Measurements from ENCODE around the gene PLCH2. TPM values are rescaled to one million over a fixed set of nuclear protein-coding genes. Genes with fewer than 3 reads are reported as not detected.

PLCH2 gene
- polyA plus RNA-seq, 12 donors: 0.33 to 16.6 (median 0.83) TPM; not detected in 2

DNA sequence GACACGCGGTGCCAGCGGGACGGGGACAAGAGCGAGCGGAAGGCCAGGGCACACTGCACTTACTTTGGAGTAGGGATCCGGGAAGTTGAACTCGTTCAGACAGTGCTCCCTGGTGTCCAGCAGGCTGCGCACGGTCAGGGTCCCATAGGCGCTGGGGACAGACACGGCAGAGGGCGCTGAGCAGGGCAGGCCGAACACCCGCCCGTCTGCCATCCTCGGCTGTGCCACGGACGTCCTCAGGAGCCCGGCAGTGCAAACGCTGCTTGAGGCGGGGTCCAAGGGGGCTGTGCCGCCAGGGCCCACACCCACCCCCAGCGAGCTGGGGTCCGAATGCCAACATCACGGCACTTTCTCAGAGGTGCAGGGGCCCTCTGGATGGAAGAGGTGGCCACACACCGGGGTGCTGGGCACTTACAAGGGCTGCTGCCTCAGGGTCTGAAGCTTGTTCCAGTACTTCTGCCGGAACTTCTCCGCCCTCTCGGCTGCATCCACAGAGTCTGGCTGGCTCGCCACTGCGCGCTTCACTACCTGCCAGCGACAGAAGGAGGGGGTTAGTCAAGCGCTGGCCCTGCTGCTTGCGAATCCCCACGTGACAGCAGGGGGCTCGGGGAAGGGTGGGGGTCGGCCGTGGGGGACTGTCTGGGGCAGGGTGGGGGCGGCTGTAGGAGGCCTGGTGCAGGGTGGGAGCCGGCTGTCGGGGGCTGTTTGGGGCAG, 38.0 kb downstream of the PLCH2 start:
- DNase-seq: no peak

DNA sequence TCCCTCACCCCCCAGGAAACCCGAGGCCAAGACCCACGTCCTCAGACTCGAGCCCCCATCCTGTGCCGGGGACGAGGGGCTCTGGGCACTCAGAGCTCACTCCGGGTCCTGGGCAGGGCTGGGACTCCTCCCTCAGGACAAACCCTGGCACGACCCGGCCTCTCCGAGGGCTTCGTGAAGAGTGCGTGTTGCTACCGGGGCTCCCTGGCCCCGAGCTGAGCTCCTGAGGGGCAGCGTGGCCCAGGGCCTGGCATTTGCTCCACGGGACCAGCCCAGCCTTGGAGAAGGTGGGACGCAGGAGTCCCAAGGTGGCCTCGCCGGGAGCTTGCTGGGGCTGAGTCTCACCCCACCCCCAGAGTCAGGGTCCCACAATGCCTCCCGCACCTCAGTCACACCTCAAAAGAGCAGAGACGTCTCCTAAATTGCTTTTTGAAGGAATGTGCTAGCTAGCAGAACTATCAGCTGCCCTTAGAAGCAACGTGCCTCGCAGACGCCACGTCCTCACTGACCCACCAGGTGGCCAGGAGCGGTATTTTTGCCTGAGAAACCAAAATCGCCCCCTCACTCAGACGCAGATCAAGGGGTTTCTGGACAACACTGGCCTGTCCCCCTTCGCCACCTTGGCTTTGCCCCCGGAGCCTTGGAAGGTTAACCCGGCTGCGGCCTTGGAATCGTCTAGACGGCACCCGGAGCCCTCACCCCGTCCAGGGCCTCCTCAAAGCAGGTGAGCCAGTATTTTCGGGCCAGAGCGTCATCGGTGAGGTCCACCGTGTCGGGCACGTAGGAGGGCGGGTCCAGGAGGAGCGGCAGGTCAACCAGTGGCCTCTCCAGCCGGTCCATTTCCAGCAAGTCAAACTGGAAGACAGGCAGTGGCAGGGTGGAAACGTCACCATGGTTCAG, 39.0 kb downstream of the PLCH2 start:
- no peak for DNase-seq

- DNase-seq: no peak
These were observed 39.6 kb downstream of the PLCH2 start for GRCh38 chr1:2515763-2516080.

DNA sequence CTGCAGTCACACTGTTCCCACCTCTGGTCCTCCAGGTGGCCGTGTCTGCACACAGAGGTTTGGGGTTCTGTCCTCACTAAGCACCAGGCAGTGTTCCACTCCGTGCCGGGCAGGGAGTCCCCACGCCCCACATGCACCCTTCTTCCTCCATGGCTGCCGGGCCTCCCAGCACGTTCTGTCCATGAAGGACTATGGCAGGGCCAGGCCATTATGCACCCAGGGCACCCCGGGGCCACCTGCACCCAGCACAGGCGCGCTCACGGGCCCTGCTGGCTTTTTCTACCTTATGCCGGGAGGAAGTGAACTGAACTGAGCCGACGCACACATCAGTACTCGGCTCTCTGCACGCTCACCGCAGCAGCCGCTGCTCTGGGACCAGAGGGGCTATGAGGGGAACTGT, 40.0 kb downstream of the PLCH2 start:
- DNase-seq: no peak

GRCh38 chr1:2516946-2517345, 40.9 kb downstream of the PLCH2 start:
- no peak for DNase-seq

GRCh38 chr1:2517966-2518365, 41.9 kb downstream of the PLCH2 start:
- DNase-seq: no peak

GRCh38 chr1:2518528-2518927, 42.4 kb downstream of the PLCH2 start:
- DNase-seq: no peak

- DNase-seq: no peak
These were observed 43.1 kb downstream of the PLCH2 start for GRCh38 chr1:2519029-2519685.

GRCh38 chr1:2519729-2520128, 43.6 kb downstream of the PLCH2 start:
- DNase-seq: no peak

DNA sequence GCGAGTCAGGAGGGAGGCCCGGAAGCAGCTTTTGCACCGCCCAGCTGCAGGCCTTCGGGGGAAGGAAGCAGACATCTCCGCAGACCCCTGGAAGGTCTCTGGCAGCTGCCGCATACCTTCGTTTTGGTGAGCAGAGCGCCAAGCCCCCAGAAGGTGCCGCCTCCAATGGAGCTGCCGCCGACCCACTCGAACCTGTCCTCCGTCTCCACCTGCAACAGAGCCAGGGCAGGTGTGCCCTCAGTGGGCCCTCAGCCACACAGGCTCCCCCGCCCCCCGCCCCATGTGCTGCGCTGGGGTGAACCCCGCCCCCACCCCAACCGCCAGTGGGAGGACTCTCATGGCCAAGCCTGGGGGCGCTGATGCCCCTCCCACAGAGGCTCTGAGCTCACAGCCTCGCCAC, 44.1 kb downstream of the PLCH2 start:
- no peak for DNase-seq

DNA sequence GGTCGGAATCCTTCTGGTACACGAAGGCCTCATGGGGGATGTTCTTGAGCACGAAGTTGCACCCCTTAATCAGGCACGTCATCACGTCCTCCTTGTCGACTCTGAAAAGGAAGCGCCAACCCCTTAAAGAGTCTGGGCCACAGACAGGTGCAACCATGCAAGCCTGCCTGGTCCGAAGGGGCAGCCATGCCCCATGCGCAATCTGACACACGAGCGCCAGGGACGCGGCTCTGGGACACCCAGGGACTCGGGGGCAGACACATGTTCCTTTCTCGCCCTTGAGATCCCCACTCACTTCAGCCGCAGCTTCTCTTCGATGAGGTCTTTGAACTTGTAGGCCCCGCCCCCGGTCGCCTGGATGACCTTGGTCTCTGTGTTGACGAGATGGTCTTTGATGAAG, 44.7 kb downstream of the PLCH2 start:
- DNase-seq: no peak

GRCh38 chr1:2522230-2522629, 46.1 kb downstream of the PLCH2 start:
- DNase-seq: no peak

DNA sequence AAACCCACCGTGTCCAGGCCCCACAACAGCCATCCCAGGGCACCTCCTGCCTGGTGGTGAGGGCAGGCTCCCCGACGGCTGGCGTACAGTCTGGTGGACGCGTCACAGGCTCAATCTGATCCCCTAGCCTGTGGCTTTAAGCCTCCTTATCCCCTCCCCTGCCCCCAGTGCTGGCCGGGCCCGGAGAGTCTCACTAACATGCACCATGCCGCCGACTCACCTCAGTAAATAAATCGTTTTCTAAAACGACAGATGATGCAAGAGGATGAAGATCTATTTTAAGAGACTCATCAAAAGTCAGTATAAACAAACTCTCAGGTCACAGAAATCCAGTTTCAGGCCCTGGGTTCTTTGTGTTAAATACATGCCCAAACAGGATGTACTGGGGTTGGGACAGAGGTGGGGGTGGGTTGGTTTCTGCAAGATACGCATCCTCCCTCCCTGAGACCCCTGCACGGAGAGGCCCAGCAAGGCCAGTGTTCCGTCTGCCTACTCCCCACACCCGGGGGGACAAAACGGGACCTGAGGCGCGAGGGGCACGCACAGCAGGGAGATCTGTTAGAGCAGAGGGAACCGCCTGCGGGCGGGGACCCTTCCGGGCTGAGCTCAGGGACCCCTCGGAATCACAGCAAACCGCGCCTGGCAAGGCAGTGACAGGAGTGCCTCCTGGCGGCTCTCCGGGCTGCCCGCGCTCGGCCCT, 47.3 kb downstream of the PLCH2 start:
- no peak for DNase-seq

DNA sequence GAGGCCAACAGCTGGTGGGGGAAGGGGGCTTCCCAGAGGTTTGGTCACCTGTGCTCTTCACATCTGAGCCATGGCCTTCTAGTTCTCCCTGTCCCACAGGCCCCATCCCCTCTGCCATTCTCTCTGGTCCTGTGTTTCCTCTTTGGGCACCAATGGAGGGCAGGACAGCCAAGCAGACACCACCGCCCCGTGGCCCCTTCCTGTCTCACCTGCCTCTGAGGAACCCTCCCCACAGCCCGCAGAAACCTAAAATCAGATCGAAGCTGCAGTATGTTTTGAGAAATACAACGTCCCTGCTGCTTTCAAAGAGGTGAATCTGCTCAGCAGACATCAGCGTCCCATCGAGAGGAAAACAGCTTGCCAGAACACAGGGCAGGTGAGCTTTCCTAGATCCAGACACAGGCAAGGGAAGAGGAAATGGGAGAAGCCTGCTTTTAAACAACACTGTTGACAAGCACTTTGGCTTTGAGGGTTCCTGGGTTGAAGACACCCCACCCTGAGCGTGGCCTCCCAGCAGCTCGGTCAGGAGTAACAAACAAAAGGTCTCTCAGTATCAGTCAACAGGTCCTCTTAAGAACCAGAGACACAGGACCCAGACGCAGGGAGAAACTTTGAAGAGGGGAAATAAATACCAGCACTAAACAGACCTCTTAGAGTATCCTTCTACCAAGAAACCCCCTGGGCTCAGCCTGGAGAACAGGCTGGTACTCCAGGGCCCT, 48.0 kb downstream of the PLCH2 start:
- DNase-seq: no peak

DNA sequence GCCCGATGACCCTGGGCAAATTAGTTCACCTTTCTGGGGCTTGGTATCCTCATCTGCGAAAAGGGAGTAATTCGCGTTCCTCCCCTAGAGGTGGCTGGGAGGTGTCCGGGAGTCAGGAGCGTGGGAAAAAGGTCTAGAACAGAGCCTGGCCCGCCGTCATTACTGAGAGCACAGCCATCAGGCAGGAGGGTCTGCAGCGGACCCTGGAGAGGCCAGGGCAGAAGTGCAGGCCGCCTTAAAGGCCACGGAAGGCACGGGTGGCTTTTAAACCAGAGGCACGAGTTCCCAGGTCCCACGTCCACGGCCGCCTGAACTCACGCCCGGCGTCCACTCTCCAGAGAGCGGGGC, 49.5 kb downstream of the PLCH2 start:
- DNase-seq: no peak

DNA sequence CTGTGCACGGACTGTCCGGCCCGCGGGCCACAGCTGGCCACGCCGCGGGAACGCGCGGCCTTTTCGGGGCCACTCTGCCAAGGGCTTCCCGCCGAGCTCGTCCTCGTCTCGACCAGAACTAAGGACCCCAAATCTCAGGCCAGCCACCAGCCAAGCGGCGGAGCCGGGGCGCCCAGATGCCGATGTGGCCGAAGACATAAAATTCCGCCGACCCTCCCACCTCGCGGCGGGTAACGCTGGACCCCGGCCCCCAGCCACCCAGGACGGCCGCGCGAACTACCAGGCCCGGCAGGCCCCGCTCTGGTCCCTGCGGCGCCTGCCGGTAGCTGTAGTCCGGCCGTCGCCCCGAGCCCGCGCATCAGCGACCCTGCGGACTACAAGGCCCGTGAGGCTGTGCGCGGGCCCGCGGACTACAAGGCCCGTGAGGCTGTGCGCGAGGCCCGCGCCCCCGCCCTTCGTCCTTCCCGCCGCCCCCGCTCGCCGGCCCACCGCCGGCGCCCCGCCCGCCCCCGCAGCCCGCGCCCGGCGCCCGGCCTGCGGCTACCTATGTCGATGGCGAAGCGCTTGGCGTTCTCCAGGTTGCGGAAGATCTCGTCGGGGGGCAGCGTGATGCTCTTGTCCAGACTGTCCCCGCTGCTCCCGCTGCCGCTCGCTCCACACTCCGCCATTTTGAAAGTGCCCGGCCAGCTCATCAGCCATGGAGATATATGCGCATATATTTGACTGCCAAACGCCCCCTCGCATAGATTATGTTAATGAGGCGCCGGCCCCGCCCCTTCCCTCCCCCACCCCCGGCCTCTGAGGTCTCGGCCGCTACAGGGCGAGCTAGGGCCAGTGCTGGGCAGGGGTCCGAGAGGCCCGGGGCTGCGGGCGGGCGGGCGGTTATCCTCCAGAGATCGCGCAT, 50.1 kb downstream of the PLCH2 start, which contains the start of gene PANK4:
PANK4 (minus strand) TSS at position 677 of the 904 bp plus-strand sequence; CDS start at position 668, 9 bp downstream.
- peak; percentile 92 for DNase-seq

DNA sequence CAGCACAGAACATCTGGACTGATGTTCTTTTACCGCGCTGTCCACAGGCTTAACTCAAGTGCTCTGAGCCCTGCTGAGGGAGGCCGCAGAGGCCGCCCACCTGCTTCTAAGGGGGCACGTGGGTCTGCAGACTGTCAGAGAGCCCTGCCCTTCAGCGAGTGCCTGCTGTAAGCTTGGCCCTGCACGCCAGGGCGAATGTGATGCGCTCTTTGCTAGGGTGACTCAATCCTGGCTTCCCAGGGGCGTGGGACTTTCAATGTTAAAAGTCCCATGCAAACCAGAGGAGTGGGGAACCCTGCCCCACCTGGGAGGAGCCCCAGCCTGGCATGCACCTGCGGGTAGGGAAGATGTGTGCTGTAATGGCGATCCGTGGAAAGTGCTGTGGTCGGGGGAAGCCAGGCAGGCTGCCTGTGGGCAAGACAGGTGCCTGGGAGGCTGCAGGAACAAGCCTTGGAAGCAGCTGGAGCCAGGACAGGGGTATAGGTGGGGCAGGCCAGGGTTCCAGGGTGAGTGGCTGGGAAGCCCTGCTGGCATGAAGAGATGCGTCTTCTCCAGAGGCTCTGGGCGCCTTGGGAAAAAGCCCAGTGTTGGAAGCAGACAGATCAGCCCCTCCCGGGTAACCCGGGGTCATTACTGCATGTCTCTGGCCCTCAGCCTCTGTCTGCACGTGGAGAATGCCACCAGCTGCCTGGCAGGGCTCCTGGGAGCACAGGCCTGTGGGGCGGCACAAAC, 50.9 kb downstream of the PLCH2 start:
- DNase-seq: no peak

- no peak for DNase-seq
These were observed 51.4 kb downstream of the PLCH2 start for GRCh38 chr1:2527556-2527860.

- no peak for DNase-seq
These were observed 51.9 kb downstream of the PLCH2 start for GRCh38 chr1:2528016-2528415.

- no peak for DNase-seq
These were observed 52.5 kb downstream of the PLCH2 start for GRCh38 chr1:2528611-2528965.
